ENCODE results near the gene AIFM3.

Gene AIFM3

GRCh38 chr22:20988573-20989322 lies 21.7 kb downstream of the AIFM3 start:
- no peak for TF ChIP-seq CTCF (conservative IDR thresholded peaks at IDR 0.05; ENCODE audit: control insufficient read depth, insufficient read depth, low read depth, low read length)
- DNase-seq (ENCODE audit: low read depth) = no peak

GRCh38 chr22:20989323-20990138 lies 22.5 kb downstream of the AIFM3 start:
- TF ChIP-seq CTCF (conservative IDR thresholded peaks at IDR 0.05; ENCODE audit: control insufficient read depth, insufficient read depth, low read depth, low read length) = no peak
- H3K4me3 ChIP-seq (ENCODE audit: control insufficient read depth, low read depth, low read length) = no peak overlapping the region

More at GRCh38 chr22:20988573-20989322, 21.7 kb downstream of the AIFM3 start:
- no peak overlapping the region for H3K4me3 ChIP-seq (ENCODE audit: control insufficient read depth, low read depth, low read length)

GRCh38 chr22:20990184-20991180 lies 23.4 kb downstream of the AIFM3 start:
- H3K4me3 ChIP-seq (ENCODE audit: control insufficient read depth, low read depth, low read length) = no peak overlapping the region
- no peak for DNase-seq (ENCODE audit: low read depth)
- no peak for TF ChIP-seq CTCF (conservative IDR thresholded peaks at IDR 0.05; ENCODE audit: control insufficient read depth, insufficient read depth, low read depth, low read length)

More at GRCh38 chr22:20989323-20990138, 22.5 kb downstream of the AIFM3 start:
- no peak for DNase-seq (ENCODE audit: low read depth)

GRCh38 chr22:20991252-20992055 lies 24.4 kb downstream of the AIFM3 start:
- no peak overlapping the region for H3K4me3 ChIP-seq (ENCODE audit: control insufficient read depth, low read depth, low read length)
- DNase-seq (ENCODE audit: low read depth) = no peak
- TF ChIP-seq CTCF (conservative IDR thresholded peaks at IDR 0.05; ENCODE audit: control insufficient read depth, insufficient read depth, low read depth, low read length) = no peak

GRCh38 chr22:20992056-20992442 lies 25.0 kb downstream of the AIFM3 start:
- no peak for DNase-seq (ENCODE audit: low read depth)
- TF ChIP-seq CTCF (conservative IDR thresholded peaks at IDR 0.05; ENCODE audit: control insufficient read depth, insufficient read depth, low read depth, low read length) = no peak
- no peak overlapping the region for H3K4me3 ChIP-seq (ENCODE audit: control insufficient read depth, low read depth, low read length)
